Frontal cortex (tissue), 4 donors: ENCODE data around the gene FBXO48. TPM values are rescaled to one million over a fixed set of nuclear protein-coding genes. Genes with fewer than 3 reads are reported as not detected.

Source experiments
- DNase-seq, 2 donors: peaks; one replicate each; pipeline ENCODE4 v3.0.0; 2012; ENCODE audit warnings: low spot score in 2 of 2
- FAIRE-seq: peaks from 2 replicates; lab custom pipeline; 2012; peaks lifted over from hg19 to GRCh38; lab: Jason Lieb, UNC
- total RNA-seq: library from RNA; depleted of rRNA; stranded (reverse); fragments of >200 nt; gene quantifications from one replicate; pipeline ENCODE4 v1.2.3, GENCODE V29; 2014
- donor health status: control.
- donor health status: control.
- donor health status: control.

The FBXO48 gene
- total RNA-seq, 1 donor from 2014 or later, result 0.82 TPM

- peak; percentile 43 to 45 for DNase-seq
- FAIRE-seq, result no peak
Measured at GRCh38 chr2:68441179-68441993, 25.7 kb downstream of the FBXO48 start.

DNA sequence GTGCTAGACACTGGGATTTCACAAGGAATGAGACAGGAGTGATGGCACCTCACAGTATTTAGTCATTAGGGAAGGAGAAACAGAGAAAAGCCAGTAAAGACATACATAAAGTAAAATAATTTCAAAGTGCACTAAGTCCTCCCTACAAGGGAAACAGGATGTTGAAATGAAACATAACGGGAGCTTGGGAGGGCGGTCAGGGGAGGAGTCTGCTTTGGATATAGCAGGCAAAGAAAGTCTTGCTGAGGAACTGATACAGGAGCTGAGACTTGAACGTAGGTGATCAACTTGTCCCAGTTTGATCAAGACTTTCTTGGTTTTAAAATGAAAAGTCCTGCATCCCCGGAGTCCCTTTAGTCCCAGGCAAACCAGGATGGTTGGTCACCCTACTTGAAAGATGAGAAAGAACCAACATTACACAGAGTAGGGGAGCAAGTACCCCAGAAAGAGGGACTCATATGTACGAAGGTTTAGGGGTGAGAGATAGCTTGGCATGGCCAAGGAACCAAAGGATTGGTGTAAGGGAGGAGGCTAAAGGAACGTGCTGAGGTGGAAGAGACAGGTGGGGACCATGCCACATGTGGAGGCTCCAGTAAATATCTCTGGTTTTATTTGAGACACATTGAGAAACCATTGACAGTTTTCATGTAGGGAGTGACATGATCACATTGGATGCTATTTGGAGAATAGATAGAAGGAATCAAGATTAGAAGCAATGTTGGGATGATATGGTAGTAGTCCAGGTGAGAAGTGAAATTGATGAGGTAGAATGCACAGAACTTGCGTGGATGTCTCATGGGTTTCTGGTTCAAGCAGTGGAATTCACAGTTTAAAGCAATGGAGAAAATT lies 28.4 kb downstream of the FBXO48 start:
- FAIRE-seq (no peak), DNase-seq (no peak)

GRCh38 chr2:68436270-68436669 lies 30.8 kb downstream of the FBXO48 start:
- DNase-seq (no peak), FAIRE-seq (no peak)

DNA sequence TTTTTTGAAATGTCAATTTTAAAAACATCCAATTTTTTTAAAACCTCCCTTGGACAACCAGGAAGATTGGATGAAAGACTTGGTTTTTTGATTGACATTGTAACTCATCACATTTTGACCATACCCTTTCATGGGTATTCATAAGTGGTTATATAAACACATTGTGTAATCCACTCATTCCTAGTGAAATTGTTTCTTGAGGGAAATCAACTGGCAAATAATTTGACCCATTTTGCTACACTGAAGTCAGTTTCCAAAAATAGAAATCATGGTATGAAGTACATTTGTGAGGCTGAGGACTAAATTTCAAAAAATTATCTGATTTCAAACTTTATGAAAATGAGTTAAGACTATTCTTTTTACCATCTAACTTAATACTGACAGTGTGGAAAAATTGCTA lies 31.5 kb downstream of the FBXO48 start:
- FAIRE-seq (no peak), DNase-seq (no peak)

- FAIRE-seq (no peak), DNase-seq (no peak)
Measured at GRCh38 chr2:68434981-68435380, 32.1 kb downstream of the FBXO48 start.

- DNase-seq, result no peak
- no peak for FAIRE-seq
Measured at GRCh38 chr2:68432696-68433658, 34.1 kb downstream of the FBXO48 start.

GRCh38 chr2:68431316-68431972 lies 35.6 kb downstream of the FBXO48 start:
- DNase-seq (no peak), FAIRE-seq (no peak)

- DNase-seq (no peak), FAIRE-seq (no peak)
Measured at GRCh38 chr2:68429311-68429826, 37.7 kb downstream of the FBXO48 start.

GRCh38 chr2:68428746-68429145 lies 38.3 kb downstream of the FBXO48 start:
- DNase-seq (no peak), FAIRE-seq (no peak)

DNA sequence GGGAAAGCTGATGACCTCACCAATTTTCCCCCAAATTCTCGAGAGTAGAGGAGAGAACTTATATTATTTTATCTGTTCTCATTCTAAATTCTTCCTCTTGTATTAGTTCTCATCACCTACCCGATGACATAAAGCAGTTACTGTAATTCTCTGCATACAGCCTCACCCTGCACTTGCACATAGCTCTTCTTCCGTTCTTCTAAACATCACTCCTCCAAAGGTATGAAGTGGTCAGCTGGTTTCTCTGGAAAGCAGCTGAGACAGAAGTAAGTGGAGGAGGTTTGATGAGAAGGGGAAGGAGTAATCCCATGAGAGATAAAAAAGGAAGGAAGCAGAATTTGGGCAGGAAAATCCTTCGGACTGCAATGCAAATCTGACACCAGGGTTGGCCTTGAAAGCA lies 39.0 kb downstream of the FBXO48 start:
- DNase-seq, result no peak
- FAIRE-seq, result no peak

GRCh38 chr2:68426848-68427579 lies 40.1 kb downstream of the FBXO48 start:
- no peak for DNase-seq
- FAIRE-seq, result no peak

GRCh38 chr2:68426446-68426845 lies 40.6 kb downstream of the FBXO48 start:
- FAIRE-seq (no peak), DNase-seq (no peak)

- FAIRE-seq (no peak), DNase-seq (no peak)
Measured at GRCh38 chr2:68425503-68425902, 41.6 kb downstream of the FBXO48 start.

GRCh38 chr2:68423966-68424650 lies 43.0 kb downstream of the FBXO48 start:
- DNase-seq, result no peak
- FAIRE-seq, result no peak

- no peak for FAIRE-seq
- no peak for DNase-seq
Measured at GRCh38 chr2:68420254-68420910, 46.7 kb downstream of the FBXO48 start.

DNA sequence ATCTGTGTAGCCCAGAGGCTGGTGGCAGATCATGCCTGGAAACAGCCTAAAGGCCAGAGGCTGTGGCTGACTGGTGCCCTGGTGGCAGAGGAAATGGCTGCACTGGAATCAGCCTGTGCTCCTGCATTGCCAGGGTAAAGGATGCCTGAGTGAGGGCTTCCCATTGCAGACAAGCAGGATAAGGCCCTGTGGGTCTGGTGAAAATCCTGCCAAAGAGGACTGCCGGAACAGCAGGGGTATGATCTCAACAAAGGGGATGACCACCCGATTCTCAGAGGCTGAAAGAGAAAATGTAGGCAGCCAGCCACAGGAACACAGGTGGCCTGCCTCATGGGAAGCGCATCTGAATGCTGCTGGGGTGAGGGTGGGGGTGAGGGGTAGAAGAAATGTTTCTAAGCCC lies 48.2 kb downstream of the FBXO48 start:
- FAIRE-seq, result no peak
- DNase-seq, result no peak

GRCh38 chr2:68418419-68418818 lies 48.7 kb downstream of the FBXO48 start:
- FAIRE-seq (no peak), DNase-seq (no peak)

GRCh38 chr2:68417926-68418325 lies 49.2 kb downstream of the FBXO48 start:
- FAIRE-seq (no peak), DNase-seq (no peak)
